ENCODE data around the gene KRT34.

DNA sequence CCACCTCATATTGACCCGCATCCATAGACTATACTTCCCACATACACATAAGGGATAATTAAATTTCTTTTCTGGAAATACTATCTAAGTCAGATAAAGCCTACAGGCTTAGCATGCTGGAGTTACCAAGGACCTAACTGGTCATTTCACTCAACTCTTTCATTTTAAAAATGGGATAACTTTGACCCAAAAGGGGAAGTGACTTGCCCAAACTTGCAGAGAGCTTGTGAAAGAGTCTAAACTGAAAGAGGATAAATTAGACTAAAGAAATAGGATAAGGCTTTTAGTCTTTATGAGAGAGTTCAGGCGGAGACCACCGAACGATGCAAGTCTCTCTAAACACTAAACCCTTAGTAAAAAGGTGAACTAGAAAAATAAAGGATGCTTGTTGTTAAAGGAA, 27.6 kb downstream of the KRT34 start:
- TF ChIP-seq POLR2AphosphoS5 (IDR thresholded peaks at IDR 0.05; ENCODE audit: low read depth, low read length), result no peak
- no peak for TF ChIP-seq TAF1 (IDR thresholded peaks at IDR 0.05; ENCODE audit: borderline replicate concordance, insufficient read depth, low read length)
- no peak for TF ChIP-seq SIN3A (IDR thresholded peaks at IDR 0.05; ENCODE audit: borderline replicate concordance, insufficient read depth, low read length)
- TF ChIP-seq REST (IDR thresholded peaks at IDR 0.05; ENCODE audit: insufficient read depth in 1 of 2, low read depth in 2 of 2, low read length in 2 of 2), result no peak
